Measurements from ENCODE around the gene YY2.

- TF ChIP-seq POLR2A (IDR thresholded peaks at IDR 0.05) (no peak), CTCF (IDR thresholded peaks at IDR 0.05) (no peak)
These were observed 17.4 kb downstream of the YY2 start for GRCh38 chrX:21873063-21873775.
